GM21526 (cell line): ENCODE measurements around the gene ETAA1.

Experiments
- ATAC-seq: cut with Tn5 transposase; IDR thresholded peaks from one replicate; pipeline ENCODE4 v1.9.1; 2021; ENCODE audit warnings: moderate library complexity; ENCODE audit not compliant: unreplicated experiment, low FRiP score

ETAA1 gene

DNA sequence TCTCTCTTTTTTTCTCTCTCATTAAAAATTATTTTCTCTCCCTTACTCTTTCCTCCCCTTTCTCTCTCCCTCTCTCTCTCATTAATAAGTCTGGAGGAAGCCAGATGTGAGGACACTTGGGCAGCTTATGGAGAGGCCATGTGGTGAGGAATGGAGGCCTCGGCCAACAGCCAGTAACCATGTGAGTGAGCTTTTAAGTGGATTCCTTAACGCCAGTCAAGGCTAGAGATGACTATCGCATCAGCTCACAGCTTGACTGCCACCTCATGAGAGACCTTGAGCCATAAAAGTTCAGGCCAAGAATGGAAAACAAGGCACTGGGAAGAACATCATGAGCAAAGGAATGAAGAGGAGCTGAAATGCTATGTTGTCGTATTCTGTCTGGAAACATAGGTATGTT lies 39.1 kb downstream of the ETAA1 start:
- ATAC-seq = no peak

DNA sequence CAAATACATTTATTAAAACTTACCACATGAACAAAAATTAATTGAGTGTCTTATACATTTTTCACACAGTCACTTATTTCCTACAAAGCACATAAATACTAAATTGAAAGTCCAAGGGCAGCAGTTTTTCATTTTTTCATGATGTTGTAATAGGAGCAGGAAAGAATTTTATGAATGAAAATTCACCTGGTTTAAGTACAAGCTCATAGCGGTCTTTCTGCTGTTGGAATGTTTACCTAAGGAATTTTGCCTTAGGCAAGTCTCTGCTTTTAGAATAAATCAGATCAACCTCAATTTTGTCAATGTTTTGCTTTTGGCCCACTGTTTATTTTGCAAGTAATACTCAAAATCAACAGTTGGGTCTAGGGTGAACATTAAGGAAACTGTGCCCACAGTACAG lies 40.0 kb downstream of the ETAA1 start:
- ATAC-seq = no peak

DNA sequence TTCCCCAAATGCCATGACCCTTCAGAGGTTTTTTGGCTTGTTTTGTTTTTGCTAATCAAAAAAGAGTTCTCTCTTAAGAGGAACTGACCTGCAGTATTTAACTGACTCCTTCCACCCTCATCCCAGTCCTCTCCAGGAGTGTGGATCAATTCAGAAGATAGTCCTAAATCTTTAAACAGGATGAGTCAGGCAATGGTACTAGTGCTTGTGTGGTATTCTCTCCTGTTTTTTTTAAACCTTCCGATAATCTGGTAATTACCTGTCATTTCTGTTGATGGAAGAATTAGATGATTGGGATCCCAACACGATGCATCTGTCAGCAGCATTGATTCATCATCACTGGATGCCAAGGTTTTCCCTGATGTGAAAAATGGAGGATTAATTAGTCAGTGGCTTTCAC lies 41.2 kb downstream of the ETAA1 start:
- ATAC-seq = no peak

DNA sequence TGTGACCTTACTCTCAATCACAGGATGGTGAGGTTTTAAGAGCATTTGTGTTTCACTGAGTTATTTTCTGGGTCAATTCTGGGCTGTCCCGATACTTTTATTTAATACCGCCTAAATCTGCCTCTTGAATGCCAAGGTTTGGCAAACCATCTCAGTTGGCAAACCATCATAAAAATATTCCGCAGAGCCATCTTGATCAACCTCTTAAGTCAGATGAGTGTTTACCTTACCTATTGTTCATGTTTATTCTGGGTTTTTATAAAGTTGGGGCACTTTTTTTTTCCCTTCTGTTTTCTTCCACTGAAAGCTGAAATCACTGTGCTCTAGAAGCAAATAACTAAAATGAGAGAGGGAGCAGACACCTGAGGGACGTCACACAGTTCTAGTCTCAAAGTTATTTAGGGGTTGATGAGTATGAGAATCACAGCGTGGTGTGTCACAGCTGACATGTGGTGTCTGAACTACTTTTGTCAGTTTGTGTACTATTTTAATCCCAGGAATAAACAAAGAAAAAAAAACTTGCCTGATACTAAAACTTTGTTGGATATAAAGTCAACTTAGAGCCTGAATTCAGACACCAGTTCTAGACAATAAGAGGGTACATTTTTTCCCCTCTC lies 48.6 kb downstream of the ETAA1 start:
- no peak for ATAC-seq

DNA sequence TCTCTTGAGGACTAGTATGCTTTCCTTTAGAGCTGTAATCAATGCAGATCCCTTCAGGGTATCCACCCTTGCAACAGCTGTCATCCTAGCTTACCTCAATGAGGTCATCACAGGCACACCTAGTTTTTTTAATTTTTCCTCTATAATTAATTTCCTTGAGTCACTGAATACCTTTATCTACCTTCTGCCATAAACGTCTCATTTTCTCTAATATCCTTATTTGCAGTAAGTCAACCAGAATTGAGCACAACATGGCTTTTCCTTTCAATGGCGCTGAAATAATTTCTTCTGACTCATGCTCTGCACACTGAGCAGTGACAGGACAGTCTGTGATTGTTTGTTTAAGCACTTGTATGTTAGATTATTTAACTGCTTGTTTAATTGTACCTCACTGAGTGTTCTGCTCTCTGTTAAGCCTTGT lies 49.4 kb downstream of the ETAA1 start:
- no peak for ATAC-seq

DNA sequence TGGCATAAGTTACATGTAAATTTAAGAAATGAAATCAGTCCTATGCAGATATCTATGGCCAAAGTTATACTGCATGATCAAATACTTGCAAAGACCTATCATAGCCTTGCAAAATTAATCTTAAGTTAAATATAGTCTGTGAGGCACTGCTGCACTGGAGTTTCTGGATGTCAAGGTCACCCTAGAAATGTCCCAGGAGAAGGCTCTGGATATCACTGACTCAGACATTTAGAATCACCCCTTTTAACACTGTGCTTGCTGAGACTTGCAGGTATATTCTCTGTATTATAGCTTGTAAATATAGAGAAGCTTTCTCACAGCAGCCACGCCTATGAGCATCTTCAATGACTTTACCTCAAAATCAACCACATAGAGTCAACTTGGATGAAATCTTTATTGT lies 51.5 kb downstream of the ETAA1 start:
- ATAC-seq = no peak

DNA sequence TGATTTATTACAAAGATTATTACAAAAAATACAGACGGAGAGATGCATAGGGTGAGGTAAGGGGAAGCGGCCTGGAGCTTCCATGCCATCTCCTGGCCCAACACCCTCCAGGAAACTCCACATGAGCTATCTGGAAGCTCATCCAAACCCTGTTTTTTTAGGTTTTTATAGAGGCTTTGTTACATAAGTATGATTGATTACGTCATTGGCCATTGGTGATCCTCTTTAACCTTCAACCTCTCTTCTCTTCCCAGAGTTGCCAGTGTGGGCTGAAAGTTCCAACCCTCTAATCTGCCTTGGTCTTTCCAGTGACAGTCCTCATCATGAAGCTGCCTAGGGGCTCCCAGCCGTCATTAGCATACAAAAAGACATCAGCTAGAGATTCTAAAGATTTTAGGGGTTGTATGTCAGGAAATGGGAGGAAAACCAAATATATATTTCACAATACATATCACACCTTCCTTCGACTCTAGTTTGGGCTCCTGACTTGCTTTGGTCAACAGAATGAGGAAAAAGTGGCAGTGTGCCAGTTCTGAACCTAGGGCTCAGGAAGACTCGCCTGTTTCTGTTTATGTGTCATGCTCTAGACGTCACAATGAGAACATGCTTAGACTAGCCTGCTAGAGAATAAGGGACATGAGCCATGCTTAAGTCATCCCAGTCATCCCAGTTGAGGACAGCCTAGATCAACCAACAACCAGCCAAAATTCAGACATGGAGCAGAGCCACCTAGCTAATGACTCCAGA lies 54.1 kb downstream of the ETAA1 start:
- ATAC-seq = no peak

DNA sequence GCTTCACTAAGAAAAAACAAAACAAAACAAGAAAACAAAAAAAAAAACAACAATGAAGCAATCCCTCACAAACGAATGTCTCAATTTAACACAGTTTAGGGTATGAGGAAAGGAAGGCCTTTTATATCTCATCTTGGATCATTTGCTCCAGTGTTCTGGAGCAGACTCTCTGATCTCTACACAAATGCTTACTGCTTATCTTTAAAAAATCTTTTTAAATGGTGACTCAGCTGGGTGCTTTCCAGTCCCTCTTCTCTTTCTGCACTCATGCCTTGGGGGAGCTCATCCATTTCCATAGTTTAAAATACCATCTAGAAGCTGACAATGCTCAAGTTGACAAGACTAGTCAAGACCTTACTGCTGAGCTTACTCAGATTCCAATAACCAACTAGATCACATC lies 56.2 kb downstream of the ETAA1 start:
- no peak for ATAC-seq

DNA sequence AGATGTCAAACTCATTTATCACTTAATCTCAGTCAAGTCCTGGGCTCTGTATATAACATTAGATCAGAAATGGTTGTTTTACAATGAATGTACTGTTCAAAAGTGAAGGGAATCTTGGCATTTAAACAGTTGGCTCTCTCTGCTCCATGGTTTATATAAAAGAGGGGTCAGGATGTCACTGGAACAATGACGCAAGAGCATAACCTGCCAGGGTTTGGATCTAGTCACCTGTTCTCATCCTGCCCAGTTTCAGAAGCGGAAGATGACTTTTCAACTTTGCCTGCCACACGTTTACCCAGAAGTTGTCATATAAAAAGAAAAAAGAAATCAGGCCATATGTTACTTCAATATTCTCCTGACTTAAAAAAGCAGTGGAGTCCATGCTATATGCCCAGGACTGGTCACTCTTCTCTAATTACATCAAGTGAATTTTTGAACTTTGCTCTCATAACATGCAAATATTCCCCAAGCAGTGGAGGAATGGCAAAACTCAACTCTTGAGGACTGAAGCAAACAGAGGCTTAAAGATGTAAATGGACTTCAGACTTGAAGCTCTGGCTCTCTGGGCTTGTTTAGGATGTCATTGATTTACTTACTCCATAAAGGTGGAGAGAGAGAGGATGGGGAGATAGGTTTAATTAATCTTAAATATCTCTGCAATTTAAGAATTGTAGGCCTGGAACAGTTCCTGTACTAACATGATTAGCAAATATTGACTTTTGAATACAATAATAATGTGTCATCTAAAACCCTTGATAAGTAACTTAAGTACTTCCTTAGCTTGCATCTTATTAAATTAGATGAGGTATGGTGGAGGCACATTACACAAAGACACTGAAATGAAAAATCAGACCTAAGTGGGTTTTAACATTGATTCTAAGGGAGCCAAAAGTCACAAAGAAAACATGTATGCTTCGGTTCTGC lies 58.3 kb downstream of the ETAA1 start:
- ATAC-seq = no peak

DNA sequence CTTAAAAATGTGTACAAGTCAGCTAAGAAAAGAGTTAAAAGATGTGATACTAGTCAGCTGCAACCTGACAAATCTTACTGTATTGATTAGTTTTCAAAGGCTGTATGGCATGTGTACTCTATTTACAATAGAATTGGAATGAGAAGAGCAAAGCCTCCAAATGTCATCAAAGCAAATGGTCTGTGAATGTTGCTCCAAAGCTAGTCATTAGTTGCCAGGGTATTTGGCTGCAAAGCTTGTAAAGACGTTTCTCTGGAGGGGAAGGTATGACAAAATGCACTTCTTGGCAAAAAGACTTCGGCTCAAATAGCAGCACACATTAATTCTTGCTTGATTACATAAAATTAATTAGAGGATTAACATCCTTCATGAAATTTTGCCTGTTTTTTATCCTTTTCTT lies 59.3 kb downstream of the ETAA1 start:
- no peak for ATAC-seq

DNA sequence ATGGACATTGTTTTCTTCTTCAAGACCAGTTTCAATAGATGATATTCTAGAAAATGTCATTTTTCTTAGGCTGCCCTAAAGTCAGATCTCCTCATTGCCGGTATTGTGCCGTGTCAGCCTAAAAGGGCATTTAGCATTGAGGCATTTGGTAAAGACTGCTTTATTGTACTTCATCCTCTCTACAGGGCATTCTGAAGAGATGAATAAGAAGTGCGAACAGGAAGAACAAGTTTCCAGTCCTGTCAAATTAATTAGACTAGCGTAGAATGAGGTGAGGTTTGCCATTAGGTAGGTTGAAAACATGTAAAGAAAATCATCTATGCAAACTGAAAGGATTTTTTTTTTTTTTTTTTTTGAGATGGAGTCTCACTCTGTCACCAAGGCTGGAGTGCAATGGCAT lies 60.6 kb downstream of the ETAA1 start:
- no peak for ATAC-seq

DNA sequence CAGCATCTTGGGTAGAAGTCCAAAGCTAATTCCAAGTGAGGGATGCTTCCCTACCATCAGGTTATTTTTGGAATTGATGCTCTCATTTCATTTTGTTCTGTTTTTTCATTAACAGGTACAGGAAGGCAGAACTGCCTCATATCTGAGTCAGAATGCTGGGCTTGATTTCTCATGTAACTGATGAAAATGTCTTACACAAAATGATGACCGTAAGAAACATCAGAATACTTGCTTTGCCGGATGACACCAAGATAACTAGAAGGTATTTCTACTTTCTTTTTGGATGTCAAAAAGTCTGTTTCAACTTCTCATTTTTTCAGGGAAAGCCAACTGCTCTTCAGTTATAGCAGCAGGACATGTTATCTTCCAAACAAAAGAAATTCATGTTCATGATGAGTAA lies 62.6 kb downstream of the ETAA1 start:
- ATAC-seq = no peak
